ENCODE data around the gene ZNF839.
"Not testable (repeated sequence)": the region's sequence is repeated elsewhere in the genome, so short reads cannot be mapped to it uniquely, and the experiment has no call there.

The ZNF839 gene

DNA sequence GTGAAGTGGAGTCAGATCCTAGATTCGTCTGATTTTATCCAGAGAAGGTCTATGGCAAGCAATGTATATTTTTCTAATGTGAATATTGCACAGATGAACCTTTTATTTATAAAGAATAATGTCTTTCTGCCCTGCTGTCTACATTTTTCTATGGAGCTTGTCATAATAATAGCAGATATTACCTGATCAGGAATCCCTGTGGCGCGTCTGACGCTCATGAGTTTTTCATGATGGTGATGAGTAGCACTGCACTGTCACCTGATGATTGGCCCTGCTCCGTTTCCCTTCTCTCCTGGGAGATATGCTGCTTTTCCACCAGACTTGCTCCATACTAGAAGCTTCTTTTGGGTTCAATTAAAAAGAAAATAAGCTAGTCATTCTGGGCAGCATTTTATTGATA is 22.7 kb downstream of the ZNF839 start:
- no peak for DNase-seq

DNA sequence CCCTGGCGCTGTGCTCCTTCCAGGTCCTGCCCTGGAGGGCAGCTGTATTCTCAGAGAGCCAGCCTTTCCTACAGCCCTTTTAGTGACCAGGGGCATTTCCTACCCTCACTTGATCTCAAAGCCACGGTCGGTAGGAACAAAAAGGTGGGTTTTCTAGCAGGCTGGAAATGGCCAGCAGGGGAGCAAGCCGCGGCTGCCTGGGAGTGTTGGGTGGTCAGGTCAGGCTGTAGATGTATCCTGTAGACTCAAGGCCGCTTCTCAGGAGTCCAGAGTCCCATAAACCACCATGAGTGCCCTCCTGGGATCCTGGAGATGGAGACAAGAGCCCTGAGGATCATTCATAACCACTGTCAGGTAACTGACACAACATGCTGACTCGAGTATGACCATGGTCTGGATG is 24.5 kb downstream of the ZNF839 start:
- no peak for DNase-seq

DNA sequence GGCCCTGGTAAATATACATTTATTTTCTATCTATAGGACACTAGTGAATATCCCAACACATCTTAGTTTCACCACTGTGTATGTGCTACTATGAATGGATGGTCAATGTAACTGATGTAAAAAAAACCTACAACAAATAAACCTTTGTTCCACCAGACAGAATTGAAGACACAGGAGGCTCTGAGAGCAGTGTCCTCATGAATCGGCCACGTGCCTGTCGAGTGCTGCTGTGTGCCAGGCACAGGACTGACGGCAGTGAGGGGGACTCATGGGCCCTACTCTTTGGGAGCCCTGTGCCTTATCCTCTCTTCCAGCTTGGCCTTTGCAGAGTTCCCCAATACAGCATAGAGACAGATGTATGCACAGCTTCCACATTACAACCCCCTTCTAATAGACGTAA is 24.9 kb downstream of the ZNF839 start:
- no peak for DNase-seq

DNA sequence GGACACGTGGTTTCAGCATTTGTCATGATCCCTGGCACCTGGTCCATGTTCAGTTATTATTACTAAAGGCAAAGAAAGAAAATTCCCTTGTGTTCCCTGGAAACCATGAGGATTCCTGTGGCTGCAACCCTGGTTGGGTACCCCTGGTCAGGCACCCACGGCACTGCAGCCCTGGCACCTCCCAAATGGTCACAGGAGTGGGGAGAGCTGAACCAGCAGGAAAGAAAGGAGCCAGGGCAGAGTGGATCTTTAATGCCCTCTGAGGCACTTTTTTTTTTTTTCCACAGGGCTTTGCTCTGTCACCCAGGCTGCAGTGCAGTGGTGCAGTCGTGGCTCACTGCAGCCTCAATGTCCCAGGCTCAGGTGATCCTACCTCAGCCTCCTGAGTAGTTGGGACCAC is 25.7 kb downstream of the ZNF839 start:
- DNase-seq, result no peak

DNA sequence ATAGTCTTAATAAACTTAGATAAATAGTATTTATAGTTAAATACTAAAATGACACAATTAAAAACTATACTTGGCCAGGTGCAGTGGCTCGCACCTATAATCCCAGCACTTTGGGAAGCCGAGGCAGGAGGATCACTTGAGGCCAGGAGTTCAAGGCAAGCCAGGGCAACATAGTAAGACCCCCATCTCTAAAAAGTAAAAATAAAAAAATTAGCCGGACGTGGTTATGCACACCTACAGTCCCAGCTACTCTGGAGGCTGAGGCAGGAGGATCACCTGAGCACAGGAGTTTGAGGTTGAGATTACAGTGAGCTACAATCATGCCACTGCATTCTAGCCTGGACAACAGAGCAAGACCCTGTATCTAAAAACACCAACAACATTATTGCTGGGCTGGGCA is 27.1 kb downstream of the ZNF839 start:
- DNase-seq, result no peak

DNA sequence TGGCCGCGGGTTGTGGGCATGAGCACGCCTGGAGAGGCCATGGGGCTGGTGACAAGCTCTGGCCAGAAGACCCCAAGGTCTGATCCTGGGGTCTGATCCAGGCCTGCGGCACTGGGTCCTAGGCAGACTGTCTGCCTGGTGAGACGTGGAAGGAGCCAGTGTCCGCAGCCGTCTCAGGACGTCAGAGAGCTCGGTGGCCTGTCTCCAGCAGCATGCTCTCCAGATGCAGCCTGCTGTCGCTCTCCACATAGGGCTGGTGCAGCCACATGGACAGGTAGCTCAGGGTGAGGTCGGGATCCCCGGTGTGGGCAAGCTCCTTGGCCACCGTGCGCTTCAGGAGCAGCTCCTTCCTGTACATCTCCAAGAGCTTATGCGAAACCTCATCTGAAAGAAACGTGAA is 28.8 kb downstream of the ZNF839 start:
- no peak for DNase-seq

DNA sequence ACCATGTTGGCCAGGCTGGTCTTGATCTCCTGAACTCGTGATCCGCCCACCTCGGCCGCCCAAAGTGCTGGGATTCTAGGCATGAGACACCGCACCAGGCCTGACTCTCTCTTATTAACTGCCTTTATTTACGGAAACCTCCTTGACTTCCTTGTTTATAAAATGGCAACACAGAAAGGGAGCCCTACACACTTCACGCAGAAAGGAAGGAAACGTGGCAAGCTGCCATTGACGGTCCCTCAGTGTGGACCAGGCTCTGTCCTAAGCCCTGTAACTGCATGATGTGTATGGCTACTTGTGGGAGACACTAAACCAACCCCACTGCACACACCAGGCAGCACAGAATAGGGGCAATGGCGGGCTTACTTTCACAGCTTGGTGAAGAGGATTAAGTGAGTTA is 31.5 kb downstream of the ZNF839 start:
- no peak for DNase-seq

DNA sequence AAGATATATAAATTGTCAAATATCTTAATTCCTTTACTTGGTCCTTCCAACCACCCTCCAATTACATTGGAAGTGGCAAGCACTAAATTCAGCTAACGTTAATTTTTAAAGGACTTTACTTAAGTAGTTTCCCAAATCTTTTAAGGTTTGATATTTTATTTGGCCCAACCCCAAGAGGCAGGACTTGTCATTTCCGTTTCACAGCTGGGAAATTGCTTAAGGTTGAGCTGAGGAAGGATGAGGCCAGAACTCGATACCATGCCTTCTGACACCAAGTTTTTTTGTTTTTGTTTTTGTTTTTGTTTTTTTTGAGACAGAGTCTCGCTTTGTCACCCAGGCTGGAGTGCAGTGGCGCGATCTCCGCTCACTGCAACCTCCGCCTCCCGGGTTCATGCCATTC is 32.0 kb downstream of the ZNF839 start:
- not testable (repeated sequence) for DNase-seq

DNA sequence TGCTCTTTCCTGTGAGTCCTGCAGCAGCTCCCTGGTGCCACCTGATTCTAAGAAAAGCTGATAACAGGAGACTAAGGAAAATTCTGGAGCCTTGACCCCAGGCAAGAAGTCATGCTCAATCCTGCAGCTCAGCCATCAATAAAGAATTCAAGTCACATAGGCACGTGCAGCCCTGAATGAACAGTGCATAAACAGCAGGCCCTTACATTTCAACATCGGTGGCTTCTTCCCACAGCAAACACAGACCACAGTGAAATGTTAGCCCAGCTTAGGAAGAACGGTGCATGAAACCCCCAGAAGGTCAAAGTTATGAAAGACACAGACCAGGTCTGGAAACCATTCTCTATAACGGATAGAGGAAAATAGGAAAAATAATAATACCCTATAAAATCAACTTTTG is 32.7 kb downstream of the ZNF839 start:
- DNase-seq, result no peak

DNA sequence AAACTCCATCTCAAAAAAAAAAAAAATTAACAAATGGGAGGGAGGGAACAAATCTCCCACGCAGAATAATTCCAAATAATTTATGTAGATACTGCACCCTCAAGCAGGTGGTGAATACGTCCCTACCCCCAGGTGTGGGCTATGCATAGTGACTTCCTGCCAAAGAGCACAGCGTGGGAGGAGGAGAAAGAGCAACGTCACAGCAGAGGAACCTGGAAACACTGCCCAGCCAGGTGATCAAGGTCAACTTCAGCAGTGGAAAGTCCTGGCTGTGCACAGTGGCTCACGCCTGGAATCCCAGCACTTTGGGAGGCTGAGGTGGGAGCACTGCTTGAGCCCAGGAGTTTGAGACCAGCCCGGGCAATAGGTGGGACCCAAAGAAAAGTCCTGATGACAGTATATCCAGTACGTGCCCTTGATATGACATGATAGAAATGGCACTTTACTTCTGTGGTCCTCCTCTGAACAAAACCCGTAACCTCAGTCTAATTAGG is 33.6 kb downstream of the ZNF839 start:
- no peak for DNase-seq

DNA sequence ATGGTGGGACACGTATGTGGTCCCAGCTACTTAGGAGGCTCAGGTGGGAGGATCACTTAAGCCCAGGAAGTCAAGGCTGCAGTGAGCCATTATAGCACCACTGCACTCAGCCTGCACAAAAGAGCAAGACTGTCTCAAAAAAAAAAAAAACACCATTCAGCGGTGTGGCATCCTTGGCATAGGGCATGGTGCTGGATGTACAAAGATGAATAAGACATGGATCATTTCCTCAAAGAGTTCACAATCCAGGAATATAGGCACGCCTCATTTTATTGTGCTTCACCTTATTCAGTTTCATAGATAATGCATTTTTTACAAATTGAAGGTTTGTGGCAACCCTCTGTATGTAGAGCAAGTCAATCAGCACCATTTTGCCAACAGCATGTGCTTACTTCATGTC is 36.7 kb downstream of the ZNF839 start:
- no peak for DNase-seq

DNA sequence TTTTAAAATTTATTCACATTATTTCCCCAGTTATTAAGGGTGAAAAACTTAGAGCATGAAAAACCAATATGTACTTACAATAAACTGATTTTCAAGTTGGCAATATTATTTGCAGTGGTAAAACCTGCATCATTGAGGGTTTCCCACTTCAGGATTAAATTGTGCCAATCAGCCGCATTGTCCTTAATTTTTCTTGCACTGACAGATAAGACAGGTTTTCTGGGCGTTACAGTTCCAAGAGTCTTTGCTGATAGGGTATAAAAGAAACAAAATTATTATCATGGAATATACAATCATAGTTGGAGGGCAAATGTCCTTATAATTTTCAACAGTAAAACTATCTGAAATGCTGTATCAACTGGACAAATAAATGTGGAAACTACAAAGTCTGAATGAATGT is 39.8 kb downstream of the ZNF839 start:
- DNase-seq, result no peak

DNA sequence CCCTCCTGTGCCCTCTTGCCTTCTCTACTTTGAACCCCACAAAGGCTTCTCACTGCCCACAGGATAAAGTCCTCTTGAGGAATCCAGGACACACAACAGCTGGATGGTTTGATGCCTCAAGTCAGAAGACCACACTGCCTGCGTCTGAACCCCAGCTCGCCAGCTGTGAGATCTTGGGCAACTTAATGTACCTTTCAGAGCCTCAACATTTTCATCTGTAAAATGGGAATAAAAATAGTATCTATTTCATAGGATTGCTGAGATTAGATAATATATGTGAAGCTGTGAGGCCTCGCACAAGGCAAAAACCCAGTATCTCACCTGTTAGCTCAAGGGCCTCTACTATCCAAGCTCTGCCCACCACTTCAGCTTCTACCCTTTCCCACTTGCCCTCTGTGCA is 40.8 kb downstream of the ZNF839 start:
- DNase-seq, result no peak

DNA sequence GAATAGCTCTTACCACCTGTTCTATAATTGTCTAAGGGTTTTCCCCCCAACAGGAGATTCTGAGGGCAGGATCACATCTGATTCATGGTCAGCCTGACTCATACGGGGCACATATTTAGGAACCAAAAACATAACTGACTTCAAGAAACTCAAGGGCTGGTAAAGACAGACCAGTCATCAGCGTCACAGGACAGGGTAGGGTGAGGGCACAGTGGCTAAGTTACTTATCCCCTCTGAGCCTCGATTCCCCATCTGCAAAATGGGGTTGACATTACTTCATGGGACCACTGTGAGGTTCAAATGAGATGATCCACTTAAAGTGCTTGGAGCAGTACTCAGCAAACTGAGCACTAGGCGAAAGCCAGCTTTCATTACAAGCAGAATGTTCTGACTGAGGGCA is 42.5 kb downstream of the ZNF839 start:
- DNase-seq, result no peak

DNA sequence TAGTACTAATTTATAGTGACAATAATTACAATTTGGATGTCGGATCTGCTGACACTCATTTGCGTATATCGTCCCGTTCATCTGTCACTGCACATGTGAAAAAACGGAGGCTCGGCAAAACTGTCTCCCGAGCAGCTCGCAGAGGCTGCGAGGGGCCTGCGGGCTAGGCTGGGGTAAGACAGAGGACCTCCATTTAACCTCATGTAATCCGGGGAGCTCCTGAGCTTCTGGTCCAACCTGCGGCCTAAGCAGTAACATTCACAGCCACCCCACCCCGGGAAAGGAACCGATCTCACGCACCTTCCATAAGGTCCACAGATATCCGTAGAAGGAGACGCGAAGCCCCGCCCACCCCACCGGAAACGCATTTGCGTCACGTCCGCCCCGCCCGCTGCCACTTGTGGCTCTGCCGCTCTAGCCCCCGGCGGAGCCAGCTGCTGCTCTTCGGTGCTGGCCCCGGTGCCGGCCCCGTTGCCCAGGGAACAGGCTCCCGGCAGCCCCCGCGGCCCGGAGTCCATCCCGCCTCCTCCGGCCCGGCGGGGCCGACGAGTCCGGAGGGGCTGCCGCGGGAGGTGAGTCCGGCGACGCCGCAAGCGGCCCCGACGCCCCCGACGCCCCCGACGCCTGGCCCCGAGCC is 43.1 kb downstream of the ZNF839 start, which contains the start of the genes CINP and TECPR2:
TSS of gene CINP (minus strand) at position 346 of the 637 bp plus-strand sequence. CDS start at position 307, 39 bp downstream.
TSS of gene TECPR2 (plus strand) at position 397 of the 637 bp plus-strand sequence. CDS start 13,781 bp downstream, outside the sequence.
- DNase-seq, result peak; percentile 75

DNA sequence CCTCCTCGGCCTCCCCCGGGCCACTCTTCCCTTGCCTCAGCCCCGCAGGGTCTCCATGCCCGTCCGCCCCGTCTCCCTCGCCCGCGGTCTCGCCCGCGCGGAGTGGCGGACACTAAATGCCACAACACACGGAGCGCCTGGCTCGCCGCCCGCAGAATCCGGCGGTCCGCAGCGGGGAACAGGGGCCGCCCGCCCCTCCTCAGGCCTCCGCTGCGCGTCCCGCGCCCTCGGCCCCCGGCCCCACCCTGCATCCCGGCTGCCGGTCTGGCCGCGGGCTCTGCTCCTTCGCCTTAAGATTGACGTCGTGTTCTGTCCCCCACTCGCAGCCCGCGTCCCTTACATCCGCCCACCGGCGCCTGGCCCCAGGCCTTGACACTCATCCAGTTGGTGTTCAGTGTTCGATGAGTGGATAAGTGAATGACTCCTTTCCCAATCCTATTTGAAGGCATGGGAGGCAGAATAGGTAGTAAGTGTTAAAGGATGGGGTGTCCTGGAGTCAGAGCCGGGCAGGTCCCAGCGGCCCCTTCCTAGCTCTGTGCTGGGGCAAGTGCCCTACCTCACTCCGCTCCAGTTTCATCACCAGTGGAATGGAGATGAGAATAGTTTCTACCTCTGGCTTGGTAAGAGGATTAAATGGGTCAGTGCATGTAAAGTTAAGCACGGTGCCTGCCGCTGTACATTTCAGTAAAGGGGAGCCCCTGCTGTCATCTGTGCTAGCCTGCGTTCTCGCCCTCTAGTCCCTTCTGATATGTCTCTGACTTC is 43.8 kb downstream of the ZNF839 start:
- no peak for DNase-seq

DNA sequence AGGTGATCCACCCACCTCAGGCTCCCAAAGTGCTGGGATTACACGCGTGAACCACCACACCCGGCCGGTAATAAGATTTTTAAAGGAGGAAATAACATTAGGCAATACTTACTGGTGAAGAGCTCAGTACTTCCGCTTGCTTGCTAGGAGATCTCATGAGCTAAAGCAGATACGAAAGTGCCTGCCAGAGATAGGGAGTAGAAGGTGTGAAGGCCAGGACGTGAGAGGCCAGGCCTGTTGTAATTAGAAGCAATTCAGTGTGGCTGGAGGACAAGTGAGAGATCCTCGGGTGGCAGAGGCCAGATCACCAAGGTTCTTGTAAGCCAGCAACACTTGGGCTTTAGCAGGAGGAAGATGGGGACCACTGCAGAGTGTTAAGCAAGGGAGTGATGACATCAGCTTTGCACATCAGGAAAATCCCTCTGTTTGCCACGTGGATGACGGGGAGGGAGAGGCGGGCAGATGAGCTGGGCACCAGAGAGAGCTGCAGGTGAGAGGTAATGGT is 50.8 kb downstream of the ZNF839 start:
- DNase-seq, result no peak

DNA sequence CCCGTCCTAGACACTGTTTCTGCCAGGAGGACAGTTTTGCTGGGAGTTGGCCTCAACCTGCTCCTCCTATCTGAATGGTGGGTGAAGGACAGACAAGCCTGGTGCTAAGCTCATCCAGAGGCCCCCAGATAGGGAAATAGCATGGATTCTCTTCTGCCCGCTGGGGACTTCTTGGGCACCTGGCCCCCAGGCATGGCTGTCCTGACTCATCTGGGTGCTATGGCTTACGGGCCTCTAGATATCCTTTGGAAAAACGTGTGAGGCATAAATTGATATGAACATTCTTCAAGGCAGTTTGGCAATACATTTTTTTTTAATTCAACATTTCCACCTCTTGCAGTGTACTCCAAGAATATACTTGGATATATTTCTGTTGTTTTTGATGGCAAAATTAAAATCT is 51.8 kb downstream of the ZNF839 start:
- no peak for DNase-seq

DNA sequence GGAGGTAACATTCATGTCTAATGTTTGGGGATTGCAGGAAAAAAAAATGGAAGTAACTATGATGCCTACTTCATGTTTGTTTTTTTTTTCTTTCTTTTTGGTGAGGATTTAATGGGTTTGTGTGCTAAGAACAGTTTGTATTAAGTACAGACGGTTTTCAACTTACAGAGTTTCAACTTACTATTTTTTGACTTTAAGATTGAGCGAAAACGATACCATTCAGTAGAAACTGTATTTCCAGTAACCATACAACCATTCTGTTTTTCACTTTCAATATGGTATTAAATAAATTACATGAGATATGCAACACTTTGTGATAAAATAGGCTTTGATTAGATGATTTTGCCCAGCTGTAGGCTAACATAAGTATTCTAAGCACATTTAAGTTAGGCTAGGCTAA is 53.6 kb downstream of the ZNF839 start:
- DNase-seq, result no peak

DNA sequence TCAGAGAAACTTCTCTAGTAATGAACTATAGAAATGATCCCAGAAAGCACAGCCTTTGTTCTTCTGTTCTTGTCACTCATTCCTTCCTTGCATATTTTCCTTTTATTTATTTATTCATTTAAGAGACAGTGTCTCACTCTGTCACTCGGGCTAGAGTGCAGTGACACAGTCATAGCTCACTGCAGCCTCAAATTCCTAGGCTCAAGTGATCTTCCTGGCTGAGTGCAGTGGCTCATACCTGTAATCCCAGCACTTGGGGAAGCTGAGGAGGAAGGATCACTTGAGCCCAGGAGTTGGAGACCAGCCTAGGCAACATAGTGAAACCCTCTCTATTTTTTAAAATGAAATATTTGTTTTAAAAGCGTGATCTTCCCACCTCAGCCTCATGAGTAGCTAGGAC is 54.7 kb downstream of the ZNF839 start:
- no peak for DNase-seq

DNA sequence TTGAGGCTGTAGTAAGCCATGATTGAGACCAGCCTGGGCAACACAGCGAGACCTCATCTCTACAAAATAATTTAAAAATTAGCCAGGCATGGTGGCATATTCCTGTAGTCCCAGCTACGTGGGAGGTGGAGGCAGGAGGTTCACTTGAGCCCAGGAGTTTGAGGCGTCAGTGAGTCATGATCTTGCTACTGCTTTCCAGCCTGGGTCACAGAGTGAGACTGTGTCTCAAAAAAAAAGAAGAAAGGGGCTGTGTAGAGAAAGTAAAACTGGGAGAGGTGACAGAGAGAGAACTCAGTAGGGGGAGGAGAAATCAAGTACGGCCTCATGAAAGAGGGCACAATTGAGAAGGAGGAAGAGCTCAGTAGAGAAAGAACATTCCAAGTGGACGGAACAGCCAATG is 55.6 kb downstream of the ZNF839 start:
- no peak for DNase-seq

DNA sequence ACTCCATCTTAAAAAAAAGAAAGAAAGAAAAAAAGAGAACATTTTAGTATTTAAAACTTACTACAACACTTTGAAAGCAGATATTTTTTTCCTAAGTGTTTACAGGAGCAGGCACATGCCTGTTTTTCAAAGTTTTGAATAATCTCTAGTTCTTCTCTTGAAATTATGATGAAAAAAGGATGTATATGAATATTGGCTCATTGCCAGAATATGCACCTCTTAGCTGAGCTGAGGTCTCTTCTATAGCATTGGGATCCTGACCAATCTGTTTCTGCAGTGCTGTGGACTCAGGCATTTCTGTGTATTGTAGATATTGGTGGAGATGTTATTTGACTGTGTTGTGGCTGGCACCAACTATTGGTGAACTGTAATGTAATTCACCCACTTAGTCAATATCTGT is 58.1 kb downstream of the ZNF839 start:
- DNase-seq, result no peak

DNA sequence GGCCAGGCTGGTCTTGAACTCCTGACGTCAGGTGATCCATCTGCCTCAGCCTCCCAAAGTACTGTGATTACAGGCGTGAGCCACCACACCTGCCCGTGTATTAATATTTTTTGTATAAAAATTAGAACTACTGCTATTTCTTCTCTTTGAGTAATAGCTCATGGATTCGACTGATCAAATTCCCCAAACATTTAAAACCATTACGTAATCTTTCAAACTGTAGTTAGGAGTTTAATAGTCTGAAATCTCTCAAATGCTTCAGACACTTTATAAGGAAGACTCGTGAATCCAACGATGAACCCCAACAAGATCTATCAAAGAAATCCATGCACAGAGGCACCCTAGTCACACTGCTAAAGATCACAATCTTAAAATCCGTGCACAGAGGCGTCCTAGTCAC is 59.3 kb downstream of the ZNF839 start:
- DNase-seq, result no peak

DNA sequence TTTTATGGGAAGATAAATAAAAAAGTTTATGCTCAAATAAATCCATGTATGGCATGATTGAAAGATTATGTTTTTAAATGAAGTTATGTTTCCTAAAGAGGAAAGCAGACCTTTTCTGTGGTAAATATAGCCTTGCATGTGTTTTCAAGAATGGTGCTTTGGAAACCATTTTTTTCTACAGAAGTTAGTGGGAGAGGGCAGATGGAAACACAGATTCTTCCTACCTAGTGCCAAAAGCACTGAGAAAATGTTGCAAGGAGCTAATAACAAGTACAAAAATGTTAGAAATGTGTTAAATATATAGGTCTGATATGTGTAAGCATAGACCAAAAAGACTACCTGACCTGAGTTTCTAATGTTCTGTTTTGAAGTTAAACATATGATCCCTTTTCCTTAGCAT is 67.5 kb downstream of the ZNF839 start:
- DNase-seq, result no peak

Measured in KG1 (cell line).